ENCODE measurements around the gene MOGAT3.
A peak's percentile ranks its signal among the peaks of the same experiment; 100 is the strongest.

DNA sequence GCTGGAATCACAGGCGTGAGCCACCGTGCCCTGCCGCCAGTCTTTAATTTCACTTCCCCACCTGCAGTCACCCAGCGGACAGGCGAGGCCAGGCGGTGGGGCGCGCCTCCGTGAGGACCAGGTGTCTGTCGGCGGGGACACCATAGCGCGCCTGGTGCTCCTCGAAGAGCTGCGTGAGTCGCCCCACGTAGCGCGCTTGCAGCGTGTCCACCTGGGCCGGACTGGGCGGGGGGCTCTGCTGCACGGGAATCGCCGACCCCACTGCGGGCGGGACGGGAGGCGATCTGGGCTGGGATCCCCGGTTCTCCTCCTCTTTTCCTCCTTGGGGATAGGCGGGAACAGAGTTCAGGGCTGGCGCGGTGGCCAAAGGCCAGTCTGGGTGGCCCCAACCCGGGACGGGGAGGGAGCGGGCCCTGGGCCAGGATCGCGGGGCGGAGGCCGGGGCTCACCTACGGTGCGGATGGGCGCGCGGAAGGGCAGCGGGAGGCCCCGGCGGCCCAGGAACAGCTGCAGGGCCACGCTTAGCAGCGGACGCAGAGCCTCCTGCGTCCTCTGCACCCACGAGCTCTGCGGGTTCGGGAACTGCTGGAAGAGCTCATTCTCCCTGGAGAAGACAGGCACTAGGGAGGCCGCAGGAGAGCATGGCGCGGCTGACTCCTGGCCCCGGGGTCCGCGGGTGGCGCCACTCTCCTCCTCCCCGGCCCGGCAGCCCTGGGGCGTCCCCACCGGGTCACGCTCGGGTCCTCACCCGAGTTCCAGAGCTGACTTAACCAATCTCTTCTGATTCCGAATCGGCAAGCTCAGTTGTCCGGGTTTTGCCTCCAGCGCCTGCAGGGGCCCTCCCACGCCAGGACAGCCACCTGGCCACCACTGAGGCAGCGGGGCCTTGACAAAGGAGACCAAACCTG lies 1.1 kb upstream of the MOGAT3 start:
- TF ChIP-seq, protein P1, sequence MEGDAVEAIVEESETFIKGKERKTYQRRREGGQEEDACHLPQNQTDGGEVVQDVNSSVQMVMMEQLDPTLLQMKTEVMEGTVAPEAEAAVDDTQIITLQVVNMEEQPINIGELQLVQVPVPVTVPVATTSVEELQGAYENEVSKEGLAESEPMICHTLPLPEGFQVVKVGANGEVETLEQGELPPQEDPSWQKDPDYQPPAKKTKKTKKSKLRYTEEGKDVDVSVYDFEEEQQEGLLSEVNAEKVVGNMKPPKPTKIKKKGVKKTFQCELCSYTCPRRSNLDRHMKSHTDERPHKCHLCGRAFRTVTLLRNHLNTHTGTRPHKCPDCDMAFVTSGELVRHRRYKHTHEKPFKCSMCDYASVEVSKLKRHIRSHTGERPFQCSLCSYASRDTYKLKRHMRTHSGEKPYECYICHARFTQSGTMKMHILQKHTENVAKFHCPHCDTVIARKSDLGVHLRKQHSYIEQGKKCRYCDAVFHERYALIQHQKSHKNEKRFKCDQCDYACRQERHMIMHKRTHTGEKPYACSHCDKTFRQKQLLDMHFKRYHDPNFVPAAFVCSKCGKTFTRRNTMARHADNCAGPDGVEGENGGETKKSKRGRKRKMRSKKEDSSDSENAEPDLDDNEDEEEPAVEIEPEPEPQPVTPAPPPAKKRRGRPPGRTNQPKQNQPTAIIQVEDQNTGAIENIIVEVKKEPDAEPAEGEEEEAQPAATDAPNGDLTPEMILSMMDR (optimal IDR thresholded peaks at IDR 0.05 in 1 of 3, IDR thresholded peaks at IDR 0.05 in 1 of 3, conservative IDR thresholded peaks at IDR 0.05 in 1 of 3; ENCODE audit: extremely low read depth in 1 of 3, insufficient read depth in 2 of 3, low read length in 3 of 3) = no peak
- peak; percentile 68 for TF ChIP-seq EZH2 (IDR thresholded peaks at IDR 0.05; ENCODE audit: low read length)

Data from keratinocyte (primary cell).